Measurements from ENCODE around the gene PRC1.

PRC1 gene

DNA sequence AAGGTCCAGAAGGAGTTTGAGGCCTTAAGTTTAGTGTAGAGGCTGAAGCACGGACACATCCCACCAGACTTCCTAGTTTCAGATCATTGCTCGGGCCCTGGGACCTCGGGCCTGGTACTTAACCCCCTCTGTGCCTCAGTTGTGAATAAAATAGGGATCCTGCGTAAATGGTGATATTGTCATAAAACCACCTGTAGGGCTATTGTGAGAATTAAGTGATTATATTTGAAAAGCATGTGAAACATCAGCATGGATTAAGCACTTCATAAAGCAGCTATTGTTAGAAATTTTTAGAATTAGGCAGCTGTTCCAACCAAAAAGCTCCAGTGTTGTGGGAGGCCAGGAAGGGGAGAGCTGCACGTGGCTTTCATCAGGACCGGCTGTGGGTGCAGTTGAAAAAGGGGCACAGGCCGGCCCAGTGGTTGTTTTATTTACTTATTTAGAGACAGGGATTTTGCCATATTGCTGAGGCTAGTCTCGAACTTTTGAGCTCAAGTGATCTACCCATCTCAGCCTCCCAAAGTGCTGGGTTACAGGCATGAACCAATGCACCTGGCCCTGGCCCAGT is 35.2 kb downstream of the PRC1 start:
- Histone ChIP-seq H3K36me3 (replicated peaks in 1 of 2; ENCODE audit: control insufficient read depth in 2 of 2, insufficient read depth in 2 of 2, low read length in 2 of 2) (peaks cover 16 to 43% of the 10 kb centered on the region in 2 donors), H3K27ac (replicated peaks; ENCODE audit: low read length) (no peak overlapping the region), H3K79me1 (ENCODE audit: low read depth, low read length) (peaks cover 8% of the 10 kb centered on the region), H3K27me3 (ENCODE audit: control insufficient read depth in 3 of 3, insufficient read depth in 3 of 3, low read depth in 1 of 3, low read length in 3 of 3) (peaks cover 0 to 4% (median 0%) of the 10 kb centered on the region in 3 experiments), H3K23ac (ENCODE audit: low read depth, low read length, poor library complexity) (no peak overlapping the region), H3K4me1 (ENCODE audit: control insufficient read depth in 2 of 2, insufficient read depth in 1 of 2, low read depth in 1 of 2, low read length in 2 of 2) (peaks cover 0 to 10% of the 10 kb centered on the region in 2 donors), H2BK120ac (ENCODE audit: low read depth, low read length) (no peak overlapping the region), H3K4ac (ENCODE audit: low read length) (no peak overlapping the region), H3K4me3 (ENCODE audit: low read length in 2 of 2) (no peak overlapping the region), H3K9ac (ENCODE audit: low read depth, low read length, poor library complexity) (no peak overlapping the region), H3K4me2 (ENCODE audit: insufficient read depth, low read length, poor library complexity, severe bottlenecking) (no peak overlapping the region), H2BK15ac (ENCODE audit: low read length) (no peak overlapping the region), H4K8ac (ENCODE audit: low read depth, low read length) (no peak overlapping the region), H4K91ac (ENCODE audit: low read depth, low read length, poor library complexity) (no peak overlapping the region), H2BK5ac (ENCODE audit: low read length) (no peak overlapping the region), H2AFZ (ENCODE audit: low read length) (no peak overlapping the region), H3K14ac (ENCODE audit: low read length) (no peak overlapping the region), H2BK12ac (ENCODE audit: low read length) (no peak overlapping the region), H2AK5ac (ENCODE audit: low read depth, low read length) (no peak overlapping the region), H3K9me3 (replicated peaks in 1 of 2; ENCODE audit: control insufficient read depth in 2 of 2, insufficient read depth in 1 of 2, low read depth in 1 of 2, low read length in 2 of 2) (no peaks in the 10 kb centered on the region), H3K18ac (ENCODE audit: low read length) (no peak overlapping the region)
- WGBS, 2 donors (ENCODE audit: extremely low coverage in 2 of 2, insufficient read length in 2 of 2, insufficient replicate concordance in 1 of 2) = no CpG with 5 or more reads among the region's 8 CpGs
- no peak for DNase-seq (ENCODE audit: low spot score)

DNA sequence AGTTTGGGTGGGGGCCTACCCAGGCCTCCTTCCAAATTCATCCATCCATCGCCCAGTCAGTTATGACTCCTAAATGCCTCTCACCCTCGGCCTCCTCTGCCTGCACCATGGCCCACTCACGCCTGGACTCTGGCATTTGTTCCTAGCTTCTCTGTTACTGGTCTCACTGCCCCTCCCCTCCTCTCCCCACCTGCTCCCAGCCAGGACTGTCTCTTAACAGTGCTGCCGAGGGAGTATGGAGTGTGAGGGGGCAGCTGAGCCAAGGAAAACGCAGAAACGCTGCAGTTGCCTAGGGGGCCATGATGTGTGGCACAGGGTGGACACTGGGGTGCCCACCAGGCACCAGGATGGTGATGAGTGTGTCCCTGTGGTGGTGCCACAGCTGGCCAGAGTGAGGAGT is 36.5 kb downstream of the PRC1 start:
- Histone ChIP-seq H3K18ac (ENCODE audit: low read length) (peak overlapping the region; percentile 53), H3K4me3 (ENCODE audit: low read length in 2 of 2) (no peak overlapping the region)
- no CpG with 5 or more reads among the region's 6 CpGs for WGBS, 2 donors (ENCODE audit: extremely low coverage in 2 of 2, insufficient read length in 2 of 2, insufficient replicate concordance in 1 of 2)

DNA sequence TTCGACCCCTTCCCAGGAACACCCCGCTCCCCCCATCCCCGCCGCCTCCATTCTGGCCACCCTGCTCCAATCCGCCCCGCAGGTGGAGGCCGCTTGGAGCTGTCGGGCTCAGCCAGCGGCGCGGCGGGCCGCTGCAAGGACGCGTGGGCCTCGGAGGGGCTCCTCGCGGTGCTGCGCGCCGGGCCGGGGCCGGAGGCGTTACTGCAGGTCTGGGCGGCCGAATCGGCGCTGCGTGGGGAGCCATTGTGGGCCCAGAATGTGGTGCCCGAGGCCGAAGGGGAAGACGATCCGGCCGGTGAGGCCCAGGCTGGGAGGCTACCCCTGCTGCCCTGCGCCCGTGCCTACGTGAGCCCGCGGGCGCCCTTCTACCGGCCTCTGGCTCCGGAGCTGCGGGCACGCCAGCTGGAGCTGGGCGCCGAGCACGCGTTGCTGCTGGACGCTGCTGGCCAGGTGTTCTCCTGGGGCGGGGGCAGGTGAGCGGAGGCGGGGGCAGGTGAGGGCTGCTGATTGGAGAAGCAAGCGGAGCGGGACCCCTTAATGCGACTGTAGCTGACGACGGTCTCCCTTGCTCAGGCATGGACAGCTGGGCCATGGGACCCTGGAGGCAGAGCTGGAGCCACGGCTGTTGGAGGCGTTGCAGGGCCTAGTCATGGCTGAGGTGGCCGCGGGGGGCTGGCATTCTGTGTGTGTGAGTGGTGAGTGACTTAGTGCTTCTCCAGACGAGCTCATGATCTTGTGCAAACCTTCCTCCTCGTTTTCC is 37.1 kb downstream of the PRC1 start:
- peak overlapping the region; percentile 9 to 86 for H3K4me3 ChIP-seq (ENCODE audit: low read length in 2 of 2)
- no peak overlapping the region for H4K91ac ChIP-seq (ENCODE audit: low read depth, low read length, poor library complexity)
- no CpG with 5 or more reads among the region's 63 CpGs for WGBS, 2 donors (ENCODE audit: extremely low coverage in 2 of 2, insufficient read length in 2 of 2, insufficient replicate concordance in 1 of 2)

More for the DNA sequence above, 36.5 kb downstream of the PRC1 start:
- peak overlapping the region; percentile 77 for H3K23ac ChIP-seq (ENCODE audit: low read depth, low read length, poor library complexity)
- H3K4me1 ChIP-seq (ENCODE audit: control insufficient read depth in 2 of 2, insufficient read depth in 1 of 2, low read depth in 1 of 2, low read length in 2 of 2) = peaks cover 0 to 10% of the 10 kb centered on the region in 2 donors
- DNase-seq (ENCODE audit: low spot score) = no peak
- peaks cover 26 to 43% of the 10 kb centered on the region in 2 donors for H3K36me3 ChIP-seq (replicated peaks in 1 of 2; ENCODE audit: control insufficient read depth in 2 of 2, insufficient read depth in 2 of 2, low read length in 2 of 2)
- peaks cover 0 to 1% of the 10 kb centered on the region in 2 donors for H3K9me3 ChIP-seq (replicated peaks in 1 of 2; ENCODE audit: control insufficient read depth in 2 of 2, insufficient read depth in 1 of 2, low read depth in 1 of 2, low read length in 2 of 2)
- no peak overlapping the region for H2BK12ac ChIP-seq (ENCODE audit: low read length)
- H3K4ac ChIP-seq (ENCODE audit: low read length) = no peak overlapping the region
- peak overlapping the region; percentile 9 for H3K14ac ChIP-seq (ENCODE audit: low read length)
- H2BK15ac ChIP-seq (ENCODE audit: low read length) = no peak overlapping the region
- H3K79me1 ChIP-seq (ENCODE audit: low read depth, low read length) = peaks cover 10% of the 10 kb centered on the region
- peak overlapping the region; percentile 95 for H3K9ac ChIP-seq (ENCODE audit: low read depth, low read length, poor library complexity)
- H2BK120ac ChIP-seq (ENCODE audit: low read depth, low read length) = no peak overlapping the region
- peak overlapping the region; percentile 82 for H4K91ac ChIP-seq (ENCODE audit: low read depth, low read length, poor library complexity)
- H3K27ac ChIP-seq (replicated peaks; ENCODE audit: low read length) = no peak overlapping the region
- H4K8ac ChIP-seq (ENCODE audit: low read depth, low read length) = no peak overlapping the region
- no peak overlapping the region for H3K4me2 ChIP-seq (ENCODE audit: insufficient read depth, low read length, poor library complexity, severe bottlenecking)
- peak overlapping the region; percentile 48 for H2BK5ac ChIP-seq (ENCODE audit: low read length)
- peak overlapping the region; percentile 91 for H2AK5ac ChIP-seq (ENCODE audit: low read depth, low read length)
- no peak overlapping the region for H2AFZ ChIP-seq (ENCODE audit: low read length)
- peaks cover 0 to 4% (median 0%) of the 10 kb centered on the region in 3 experiments for H3K27me3 ChIP-seq (ENCODE audit: control insufficient read depth in 3 of 3, insufficient read depth in 3 of 3, low read depth in 1 of 3, low read length in 3 of 3)

More for the DNA sequence above, 37.1 kb downstream of the PRC1 start:
- Histone ChIP-seq H3K18ac (ENCODE audit: low read length) (peak overlapping the region; percentile 97), H2BK12ac (ENCODE audit: low read length) (no peak overlapping the region), H3K4ac (ENCODE audit: low read length) (no peak overlapping the region), H3K23ac (ENCODE audit: low read depth, low read length, poor library complexity) (peak overlapping the region; percentile 89), H3K27ac (replicated peaks; ENCODE audit: low read length) (no peak overlapping the region), H2AFZ (ENCODE audit: low read length) (peak overlapping the region; percentile 71), H3K9ac (ENCODE audit: low read depth, low read length, poor library complexity) (peak overlapping the region; percentile 95), H3K9me3 (replicated peaks in 1 of 2; ENCODE audit: control insufficient read depth in 2 of 2, insufficient read depth in 1 of 2, low read depth in 1 of 2, low read length in 2 of 2) (peaks cover 0 to 1% of the 10 kb centered on the region in 2 donors), H2BK120ac (ENCODE audit: low read depth, low read length) (no peak overlapping the region), H3K27me3 (ENCODE audit: control insufficient read depth in 3 of 3, insufficient read depth in 3 of 3, low read depth in 1 of 3, low read length in 3 of 3) (peaks cover 0 to 4% (median 0%) of the 10 kb centered on the region in 3 experiments), H3K14ac (ENCODE audit: low read length) (peak overlapping the region; percentile 9), H3K4me2 (ENCODE audit: insufficient read depth, low read length, poor library complexity, severe bottlenecking) (peak overlapping the region; percentile 90), H2BK5ac (ENCODE audit: low read length) (peak overlapping the region; percentile 48), H3K79me1 (ENCODE audit: low read depth, low read length) (peaks cover 10% of the 10 kb centered on the region), H3K4me1 (ENCODE audit: control insufficient read depth in 2 of 2, insufficient read depth in 1 of 2, low read depth in 1 of 2, low read length in 2 of 2) (peaks cover 0 to 10% of the 10 kb centered on the region in 2 donors), H2AK5ac (ENCODE audit: low read depth, low read length) (peak overlapping the region; percentile 91), H3K36me3 (replicated peaks in 1 of 2; ENCODE audit: control insufficient read depth in 2 of 2, insufficient read depth in 2 of 2, low read length in 2 of 2) (peaks cover 28 to 43% of the 10 kb centered on the region in 2 donors), H2BK15ac (ENCODE audit: low read length) (peak overlapping the region; percentile 85), H4K8ac (ENCODE audit: low read depth, low read length) (peak overlapping the region; percentile 82)
- peak; percentile 32 for DNase-seq (ENCODE audit: low spot score)

Data from neuronal stem cell (in vitro differentiated cells).